ENCODE results near the gene MEIS1. TPM values are rescaled to one million over a fixed set of nuclear protein-coding genes. Genes with fewer than 3 reads are reported as not detected.

Gene MEIS1
- total RNA-seq, 1 donor from 2014 or later, result 46.7 TPM

- no peaks in the 10 kb centered on the region for H3K4me1 ChIP-seq
- H3K36me3 ChIP-seq, result no peaks in the 10 kb centered on the region
These were observed 813 bp upstream of the MEIS1 start for GRCh38 chr2:66433945-66434678.

GRCh38 chr2:66435549-66435875 lies 587 bp downstream of the MEIS1 start:
- intact Hi-C loops (cut with DNase I), result loop anchor here (2.0 to 10.0 kb wide), 6 partner anchors 61 to 1817 kb away; partner anchors contain the start of genes PPP3R1 and SLC1A4
- no peak for DNase-seq (ENCODE audit: low spot score in 2 of 2)
- Histone ChIP-seq H3K4me1 (no peaks in the 10 kb centered on the region), H3K4me3 (peak overlapping the region; percentile 81 to 82), H3K27me3 (no peaks in the 10 kb centered on the region), H3K36me3 (no peaks in the 10 kb centered on the region), H3K27ac (peak overlapping the region; percentile 85 to 91), H3K9me3 (no peaks in the 10 kb centered on the region)
- no peak for TF ChIP-seq CTCF (IDR thresholded peaks at IDR 0.05)

More at GRCh38 chr2:66433945-66434678, 813 bp upstream of the MEIS1 start:
- intact Hi-C loops (cut with DNase I), result loop anchor here (1.0 to 10.0 kb wide), 10 partner anchors 63 to 1598 kb away; partner anchors contain the start of genes ETAA1 and SLC1A4
- Histone ChIP-seq H3K4me3 (peak overlapping the region; percentile 81 to 82), H3K27ac (peak overlapping the region; percentile 85 to 91), H3K27me3 (no peaks in the 10 kb centered on the region), H3K9me3 (no peaks in the 10 kb centered on the region)
- TF ChIP-seq CTCF (IDR thresholded peaks at IDR 0.05), result no peak
- no peak for DNase-seq (ENCODE audit: low spot score in 2 of 2)

GRCh38 chr2:66435963-66436362 lies 1.0 kb downstream of the MEIS1 start:
- Histone ChIP-seq H3K36me3 (no peaks in the 10 kb centered on the region), H3K9me3 (no peaks in the 10 kb centered on the region), H3K27ac (peak overlapping the region; percentile 91 to 99), H3K4me1 (no peaks in the 10 kb centered on the region), H3K27me3 (no peaks in the 10 kb centered on the region), H3K4me3 (peak overlapping the region; percentile 81 to 82)
- DNase-seq (ENCODE audit: low spot score in 2 of 2), result no peak
- intact Hi-C loops (cut with DNase I), result loop anchor here (2.0 to 10.0 kb wide), 6 partner anchors 61 to 1816 kb away; partner anchors contain the start of genes PPP3R1 and SLC1A4
- no peak for TF ChIP-seq CTCF (IDR thresholded peaks at IDR 0.05)

- TF ChIP-seq CTCF (IDR thresholded peaks at IDR 0.05), result no peak
- DNase-seq (ENCODE audit: low spot score in 2 of 2), result no peak
- peak overlapping the region; percentile 81 to 82 for H3K4me3 ChIP-seq
- H3K27me3 ChIP-seq, result no peaks in the 10 kb centered on the region
- peak overlapping the region; percentile 91 to 99 for H3K27ac ChIP-seq
- H3K36me3 ChIP-seq, result no peaks in the 10 kb centered on the region
- no peaks in the 10 kb centered on the region for H3K4me1 ChIP-seq
- no peaks in the 10 kb centered on the region for H3K9me3 ChIP-seq
- intact Hi-C loops (cut with DNase I), result loop anchor here (5.0 to 10.0 kb wide), 4 partner anchors 256 to 1816 kb away; partner anchors contain the start of genes PPP3R1 and SLC1A4
These were observed 1.7 kb downstream of the MEIS1 start for GRCh38 chr2:66436581-66437001.

GRCh38 chr2:66437109-66437690 lies 2.3 kb downstream of the MEIS1 start:
- no peak for TF ChIP-seq CTCF (IDR thresholded peaks at IDR 0.05)
- intact Hi-C loops (cut with DNase I), result loop anchor here (5.0 to 10.0 kb wide), 4 partner anchors 255 to 1815 kb away; partner anchors contain the start of genes PPP3R1 and SLC1A4
- no peak for DNase-seq (ENCODE audit: low spot score in 2 of 2)
- H3K4me3 ChIP-seq, result peak overlapping the region; percentile 81 to 82
- peak overlapping the region; percentile 91 to 99 for H3K27ac ChIP-seq
- no peaks in the 10 kb centered on the region for H3K4me1 ChIP-seq
- no peaks in the 10 kb centered on the region for H3K27me3 ChIP-seq
- H3K9me3 ChIP-seq, result no peaks in the 10 kb centered on the region
- H3K36me3 ChIP-seq, result no peaks in the 10 kb centered on the region
